DOHH2 (cell line): Measurements from ENCODE around the gene ITLN2.
"Not testable (repeated sequence)": the region's sequence is repeated elsewhere in the genome, so short reads cannot be mapped to it uniquely, and the experiment has no call there.

Source experiments
- H3F3A ChIP-seq: fragments of 200-600 bp; sonication (generic), shearing (Covaris generic); 2 replicates; pipeline ENCODE4 v1.6.0; 2016; ENCODE audit warnings: antibody characterized with exemption, mild to moderate bottlenecking; ENCODE audit not compliant: control insufficient read depth, insufficient read depth
- H3K27ac ChIP-seq: fragments of 200-600 bp; sonication (generic); 2 replicates; pipeline ENCODE4 v1.5.1; 2014; ENCODE audit warnings: low read depth, mild to moderate bottlenecking, low read length, moderate library complexity
- H3K27me3 ChIP-seq: fragments of 200-600 bp; sonication (generic); 2 replicates; pipeline ENCODE4 v1.6.1; 2014; ENCODE audit warnings: mild to moderate bottlenecking, low read length, mixed read lengths; ENCODE audit not compliant: control insufficient read depth
- H3K36me3 ChIP-seq: fragments of 200-600 bp; sonication (generic); 2 replicates; pipeline ENCODE4 v1.6.1; 2014; ENCODE audit warnings: mild to moderate bottlenecking, low read length, moderate library complexity, mixed read lengths; ENCODE audit not compliant: control insufficient read depth
- H3K4me1 ChIP-seq: fragments of 200-600 bp; sonication (generic); 2 replicates; pipeline ENCODE4 v1.6.1; 2014; ENCODE audit warnings: mild to moderate bottlenecking, low read length, mixed read lengths; ENCODE audit not compliant: control insufficient read depth
- H3K4me2 ChIP-seq: fragments of 200-600 bp; sonication (generic); 2 replicates; pipeline ENCODE4 v1.6.0; 2014; ENCODE audit warnings: mild to moderate bottlenecking, low read length, moderate library complexity
- H3K4me3 ChIP-seq: fragments of 200-600 bp; sonication (generic); 2 replicates; pipeline ENCODE4 v1.5.1; 2014; ENCODE audit warnings: mild to moderate bottlenecking, low read length, mixed read lengths
- H3K79me2 ChIP-seq: fragments of 200-600 bp; sonication (generic); 2 replicates; pipeline ENCODE4 v1.6.1; 2014; ENCODE audit warnings: mild to moderate bottlenecking, low read length, mixed read lengths; ENCODE audit not compliant: control insufficient read depth
- H3K9me2 ChIP-seq: fragments of 200-600 bp; sonication (generic); replicated peaks from 2 replicates; pipeline ENCODE4 v1.6.1; 2014; ENCODE audit warnings: mild to moderate bottlenecking, low read length, mixed read lengths; ENCODE audit not compliant: control insufficient read depth
- H3K9me3 ChIP-seq: fragments of 200-600 bp; sonication (generic); 2 replicates; pipeline ENCODE4 v1.6.1; 2014; ENCODE audit warnings: antibody characterized with exemption, low read length, mixed read lengths; ENCODE audit not compliant: control insufficient read depth, insufficient read depth
- H4K20me1 ChIP-seq: fragments of 200-600 bp; sonication (generic); 2 replicates; pipeline ENCODE4 v1.6.0; 2014; ENCODE audit warnings: low read depth, mild to moderate bottlenecking, antibody characterized with exemption, low read length, moderate library complexity; ENCODE audit not compliant: control insufficient read depth, insufficient read depth
- EZH2phosphoT487 ChIP-seq: fragments of 200-600 bp; sonication (generic); IDR thresholded peaks from 2 replicates; pipeline ENCODE4 v1.6.1; 2017; ENCODE audit warnings: borderline replicate concordance, mild to moderate bottlenecking, antibody characterized with exemption, low read length, moderate library complexity, mixed read lengths
- TF ChIP-seq, protein P1 (sequence below): fragments of 200-600 bp; sonication (generic); IDR thresholded peaks from one replicate; pipeline ENCODE4 v1.5.1; 2014; ENCODE audit warnings: antibody characterized with exemption, mild to moderate bottlenecking, low read depth, low read length; ENCODE audit not compliant: poor library complexity, severe bottlenecking

The ITLN2 gene

DNA sequence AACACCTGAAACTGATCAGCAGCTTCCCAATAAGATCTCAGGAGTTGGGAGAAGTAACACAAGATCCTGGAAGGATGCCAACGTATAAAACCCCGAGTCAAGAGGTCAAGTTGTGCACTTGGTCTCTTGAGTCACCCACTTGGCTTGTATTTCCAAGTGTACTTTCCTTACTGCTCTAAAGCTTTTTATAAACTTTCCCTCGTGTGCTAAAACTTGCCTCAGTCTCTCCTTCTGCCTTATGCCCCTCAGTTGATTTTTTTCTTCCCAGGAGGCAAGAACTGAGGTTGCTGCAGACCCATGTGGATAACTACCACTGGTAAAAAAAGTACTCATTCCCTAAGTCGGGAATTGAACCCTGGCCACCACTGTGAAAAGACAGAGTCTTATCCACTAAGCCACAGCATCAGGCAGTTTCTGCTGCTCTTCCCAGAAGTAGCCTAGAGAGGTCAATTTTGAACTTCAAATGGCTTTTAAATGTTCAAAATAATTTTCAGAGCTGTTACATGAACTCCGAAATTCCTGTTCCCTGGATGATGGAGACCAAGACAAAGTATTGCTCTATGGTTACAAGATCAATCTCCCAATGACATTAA lies 28.9 kb downstream of the ITLN2 start:
- Histone ChIP-seq H3K4me1 (no peaks in the 10 kb centered on the region), H3K9me2 (no peaks in the 10 kb centered on the region), H3K4me3 (no peak overlapping the region), H3K79me2 (no peaks in the 10 kb centered on the region), H4K20me1 (no peaks in the 10 kb centered on the region), H3K36me3 (no peaks in the 10 kb centered on the region), H3K27ac (no peak overlapping the region), H3K9me3 (peaks cover 8% of the 10 kb centered on the region; the same call in 1 of the 2 replicates), H3K27me3 (0 out of 2 replicates have a peak, but pooled peaks cover 3% of the 10 kb centered on the region), H3F3A (no peaks in the 10 kb centered on the region), H3K4me2 (no peak overlapping the region)
- TF ChIP-seq, protein P1, sequence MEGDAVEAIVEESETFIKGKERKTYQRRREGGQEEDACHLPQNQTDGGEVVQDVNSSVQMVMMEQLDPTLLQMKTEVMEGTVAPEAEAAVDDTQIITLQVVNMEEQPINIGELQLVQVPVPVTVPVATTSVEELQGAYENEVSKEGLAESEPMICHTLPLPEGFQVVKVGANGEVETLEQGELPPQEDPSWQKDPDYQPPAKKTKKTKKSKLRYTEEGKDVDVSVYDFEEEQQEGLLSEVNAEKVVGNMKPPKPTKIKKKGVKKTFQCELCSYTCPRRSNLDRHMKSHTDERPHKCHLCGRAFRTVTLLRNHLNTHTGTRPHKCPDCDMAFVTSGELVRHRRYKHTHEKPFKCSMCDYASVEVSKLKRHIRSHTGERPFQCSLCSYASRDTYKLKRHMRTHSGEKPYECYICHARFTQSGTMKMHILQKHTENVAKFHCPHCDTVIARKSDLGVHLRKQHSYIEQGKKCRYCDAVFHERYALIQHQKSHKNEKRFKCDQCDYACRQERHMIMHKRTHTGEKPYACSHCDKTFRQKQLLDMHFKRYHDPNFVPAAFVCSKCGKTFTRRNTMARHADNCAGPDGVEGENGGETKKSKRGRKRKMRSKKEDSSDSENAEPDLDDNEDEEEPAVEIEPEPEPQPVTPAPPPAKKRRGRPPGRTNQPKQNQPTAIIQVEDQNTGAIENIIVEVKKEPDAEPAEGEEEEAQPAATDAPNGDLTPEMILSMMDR: no peak
- no peak for TF ChIP-seq EZH2phosphoT487

DNA sequence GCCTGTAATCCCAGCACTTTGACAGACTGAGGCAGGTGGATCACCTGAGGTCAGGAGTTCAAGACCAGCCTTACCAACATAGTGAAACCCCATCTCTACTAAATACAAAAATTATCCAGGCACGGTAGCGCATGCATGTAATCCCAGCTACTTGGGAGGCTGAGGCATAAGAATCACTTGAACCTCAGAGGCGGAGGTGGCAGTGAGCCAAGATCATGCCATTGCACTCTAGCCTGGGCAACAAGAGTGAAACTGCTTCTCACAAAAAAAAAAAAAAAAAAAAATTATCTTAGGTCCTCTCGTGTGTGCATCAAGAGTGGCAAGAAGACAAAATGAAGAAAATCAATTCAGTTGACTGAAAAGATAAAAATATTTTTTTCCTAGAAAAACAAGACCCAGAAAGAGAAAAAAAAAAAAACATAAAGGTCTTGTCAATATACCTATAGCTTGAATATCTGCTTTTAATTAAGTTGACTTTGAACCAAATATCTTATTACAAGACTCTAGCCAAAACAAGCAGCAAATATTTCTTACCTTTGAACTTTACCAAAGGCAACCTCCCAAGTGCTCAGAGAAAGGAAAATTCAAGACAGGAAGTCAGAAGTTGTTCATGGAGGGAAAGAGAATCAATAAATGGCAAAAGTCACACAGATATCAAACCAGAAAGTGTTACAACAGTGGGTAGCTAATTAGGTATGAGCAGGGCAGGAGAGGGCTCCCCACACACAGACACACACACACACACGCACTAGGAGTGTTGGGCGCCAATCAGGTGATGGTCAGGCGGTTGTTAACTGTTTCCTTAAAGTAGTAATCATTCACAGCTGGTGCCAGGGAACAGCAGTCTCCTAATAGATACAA lies 29.6 kb downstream of the ITLN2 start:
- no peak overlapping the region for H3K4me2 ChIP-seq
- no peak overlapping the region for H3K27ac ChIP-seq
- no peaks in the 10 kb centered on the region for H4K20me1 ChIP-seq
- H3K27me3 ChIP-seq: peaks cover under 1% of the 10 kb centered on the region
- no peak overlapping the region for H3K4me3 ChIP-seq
- H3K4me1 ChIP-seq: no peaks in the 10 kb centered on the region
- peaks cover 8% of the 10 kb centered on the region; the same call in 1 of the 2 replicates for H3K9me3 ChIP-seq
- TF ChIP-seq, protein P1: no peak
- no peak for TF ChIP-seq EZH2phosphoT487
- no peaks in the 10 kb centered on the region for H3K79me2 ChIP-seq
- no peaks in the 10 kb centered on the region for H3K36me3 ChIP-seq
- H3K9me2 ChIP-seq: no peaks in the 10 kb centered on the region
- no peaks in the 10 kb centered on the region for H3F3A ChIP-seq

- no peaks in the 10 kb centered on the region for H3K9me2 ChIP-seq
- H3F3A ChIP-seq: no peaks in the 10 kb centered on the region
- no peaks in the 10 kb centered on the region for H3K36me3 ChIP-seq
- peaks cover 14% of the 10 kb centered on the region for H3K27me3 ChIP-seq
- H3K4me3 ChIP-seq: no peak overlapping the region
- H3K79me2 ChIP-seq: no peaks in the 10 kb centered on the region
- no peak overlapping the region for H3K4me2 ChIP-seq
- no peak overlapping the region for H3K27ac ChIP-seq
- no peaks in the 10 kb centered on the region for H3K4me1 ChIP-seq
- H3K9me3 ChIP-seq: no peaks in the 10 kb centered on the region
- TF ChIP-seq EZH2phosphoT487: no peak
- TF ChIP-seq, protein P1: no peak
- no peaks in the 10 kb centered on the region for H4K20me1 ChIP-seq
These were observed 37.9 kb downstream of the ITLN2 start for GRCh38 chr1:160916666-160917065.

GRCh38 chr1:160913229-160913628 lies 41.4 kb downstream of the ITLN2 start:
- not testable (repeated sequence) for H3K4me3 ChIP-seq, H3K4me2 ChIP-seq, H3K9me2 ChIP-seq, H3K4me1 ChIP-seq, H3K79me2 ChIP-seq, H4K20me1 ChIP-seq, H3K9me3 ChIP-seq, H3K27me3 ChIP-seq, H3F3A ChIP-seq, H3K27ac ChIP-seq, H3K36me3 ChIP-seq
